NT2/D1 (cell line): ENCODE results near the gene IL1F10.

Source experiments
- SUZ12 ChIP-seq: IDR thresholded peaks from 2 replicates; pipeline ENCODE4 v1.6.1; 2011; ENCODE audit not compliant: insufficient read length, insufficient read depth; ENCODE audit errors: extremely low read depth
- YY1 ChIP-seq: IDR thresholded peaks from 2 replicates; pipeline ENCODE4 v1.6.1; 2011; ENCODE audit not compliant: insufficient read length, insufficient read depth

DNA sequence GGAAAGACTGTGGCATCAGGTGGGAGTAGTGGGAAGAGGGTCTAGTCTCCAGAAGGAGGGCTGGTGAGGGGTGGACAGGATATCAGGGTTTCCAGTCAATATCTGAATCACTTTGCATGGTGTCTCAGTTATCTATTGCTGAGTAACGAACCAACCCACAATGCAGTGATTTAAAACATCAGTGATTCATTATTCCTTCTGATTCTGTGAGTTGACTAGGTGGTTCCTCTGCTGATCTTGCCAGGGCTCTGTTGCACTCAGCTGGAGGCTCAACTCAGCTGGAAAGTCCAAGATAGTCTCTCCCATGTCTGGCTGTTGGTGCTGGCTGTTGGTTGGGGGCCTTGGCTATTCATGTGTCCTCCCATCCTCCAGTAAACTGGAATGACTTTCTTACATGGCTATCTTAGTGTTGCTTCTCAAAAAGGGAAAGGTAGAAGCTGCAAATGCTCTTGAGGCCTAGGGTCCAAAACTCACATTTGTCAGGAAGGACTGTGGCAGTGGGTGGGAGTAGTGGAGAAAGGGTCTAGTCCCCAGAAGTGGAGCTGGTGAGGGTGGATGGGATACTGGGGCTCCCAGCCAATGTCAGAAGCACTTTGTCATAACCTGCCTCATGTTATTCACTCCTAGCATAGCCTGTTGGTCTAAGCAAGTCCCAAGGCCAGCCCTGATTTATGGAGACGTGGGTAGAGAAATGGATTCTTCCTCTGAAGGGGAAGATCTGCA, 13.9 kb downstream of the IL1F10 start:
- TF ChIP-seq SUZ12 (no peak), YY1 (no peak)
